ENCODE data around the gene POFUT2.

POFUT2 gene

DNA sequence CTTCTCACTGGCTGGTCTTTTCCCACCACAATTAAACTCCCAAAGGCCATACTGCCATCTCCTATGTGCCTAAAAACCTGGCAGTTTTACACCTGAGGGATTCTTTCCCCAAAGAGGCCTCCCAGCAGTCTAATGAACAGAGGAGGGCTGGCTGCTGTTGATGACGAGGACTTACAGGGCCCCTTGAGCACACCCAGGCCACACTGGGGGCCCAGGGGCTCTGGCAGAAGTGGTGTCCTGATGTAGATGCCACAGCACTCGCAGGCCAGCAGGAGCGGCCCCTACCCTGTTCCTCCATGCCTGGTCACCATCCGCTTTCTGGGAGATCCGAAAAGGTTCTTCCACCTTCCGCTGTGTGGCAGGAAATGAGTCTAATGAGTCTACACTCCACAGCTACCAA, 24.2 kb downstream of the POFUT2 start:
- no peak for DNase-seq (ENCODE audit: low spot score)

DNA sequence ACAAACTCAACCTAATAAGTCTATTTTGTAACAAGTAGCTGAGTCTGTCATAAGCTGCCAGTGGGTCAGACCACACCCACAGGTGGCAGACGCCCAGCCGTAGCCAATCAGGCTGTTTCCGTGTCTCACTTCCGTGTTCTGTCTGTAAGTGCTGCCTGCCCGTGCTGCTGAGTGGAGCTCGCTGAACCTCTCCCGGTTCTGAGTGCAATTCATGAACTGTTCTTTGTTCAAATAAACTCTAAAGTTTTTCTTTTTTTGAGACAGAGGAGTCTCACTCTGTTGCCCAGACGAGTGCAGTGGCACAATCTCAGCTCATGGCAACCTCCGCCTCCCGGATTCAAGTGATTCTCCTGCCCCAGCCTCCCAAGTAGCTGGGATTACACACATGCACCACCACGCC, 25.1 kb downstream of the POFUT2 start:
- no peak for DNase-seq (ENCODE audit: low spot score)

DNA sequence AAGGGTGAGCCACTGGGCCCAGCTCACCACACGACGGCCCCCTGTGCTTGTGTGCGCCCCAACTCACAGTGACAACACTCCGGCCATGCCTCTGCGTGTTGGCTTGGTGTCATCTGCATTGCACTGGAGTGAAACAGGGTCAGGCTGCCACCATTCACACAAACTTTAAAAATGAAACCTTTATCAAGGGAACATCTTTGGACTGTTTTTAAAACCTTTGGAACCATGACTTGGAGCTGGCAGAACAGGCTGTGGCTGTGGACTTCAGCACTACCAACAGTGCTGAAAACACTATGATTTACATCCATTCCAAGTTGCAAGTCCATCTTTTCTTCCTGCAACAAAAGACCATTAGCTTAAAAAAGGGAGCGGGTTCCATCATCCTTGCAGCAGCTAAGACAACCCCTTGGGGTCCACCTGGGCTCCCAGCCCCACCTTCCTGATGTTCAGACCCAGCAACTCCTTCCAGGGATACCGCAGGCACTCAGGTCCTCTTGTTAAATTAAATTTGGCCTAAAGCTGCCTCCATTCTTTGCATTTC, 25.6 kb downstream of the POFUT2 start:
- no peak for DNase-seq (ENCODE audit: low spot score)

DNA sequence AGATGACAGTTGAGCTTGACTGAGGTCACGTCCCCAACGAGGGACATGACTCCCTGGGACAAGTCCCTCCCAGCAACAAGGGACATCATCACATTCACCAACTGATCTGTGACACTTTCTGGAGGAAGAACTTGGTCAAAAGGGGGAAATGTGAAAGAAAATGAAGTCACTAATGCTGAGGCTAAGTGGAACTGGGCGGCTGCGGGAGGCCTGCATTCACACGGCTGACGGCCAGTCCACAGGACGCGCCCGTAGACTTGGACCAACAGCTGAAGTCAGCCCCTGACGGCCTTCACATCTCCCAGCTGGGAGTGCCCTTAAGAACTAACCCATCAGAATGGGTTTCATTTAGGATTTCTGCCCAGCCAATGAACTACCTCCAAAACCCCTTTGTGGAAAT, 26.6 kb downstream of the POFUT2 start:
- peak; percentile 50 for DNase-seq (ENCODE audit: low spot score)

GRCh38 chr21:45260191-45260825, 27.4 kb downstream of the POFUT2 start:
- peak; percentile 41 for DNase-seq (ENCODE audit: low spot score)

DNA sequence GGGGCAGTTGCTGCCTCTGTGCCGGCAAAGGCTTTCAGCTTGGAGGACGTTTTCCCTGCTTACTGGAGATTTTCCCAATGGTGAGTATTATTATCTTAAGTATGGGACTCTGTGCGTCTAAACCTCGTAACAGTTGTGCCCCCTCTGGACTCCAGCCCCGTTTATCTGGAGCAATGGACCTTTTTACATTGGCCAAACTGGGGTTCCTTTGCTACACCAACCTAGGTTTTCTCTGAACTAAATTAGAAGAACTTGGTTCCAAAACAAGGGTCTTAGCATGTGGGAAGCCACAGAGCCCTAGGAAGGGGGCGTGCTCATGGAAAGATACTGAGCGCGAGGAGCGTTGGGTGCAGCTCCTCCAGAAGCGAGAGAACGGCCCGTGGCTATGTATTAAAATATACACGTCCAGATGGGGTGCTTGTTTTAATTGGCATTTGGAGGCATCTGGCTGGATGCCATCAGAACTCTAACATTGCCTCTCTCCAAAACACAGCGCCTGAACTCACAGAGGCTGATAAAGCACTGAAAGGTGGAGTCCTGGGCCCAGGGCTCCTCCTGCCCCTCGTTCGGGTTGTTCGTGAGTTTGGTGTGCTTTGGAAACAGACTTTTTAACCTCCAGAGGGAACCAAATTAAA, 28.4 kb downstream of the POFUT2 start:
- DNase-seq (ENCODE audit: low spot score), result no peak

DNA sequence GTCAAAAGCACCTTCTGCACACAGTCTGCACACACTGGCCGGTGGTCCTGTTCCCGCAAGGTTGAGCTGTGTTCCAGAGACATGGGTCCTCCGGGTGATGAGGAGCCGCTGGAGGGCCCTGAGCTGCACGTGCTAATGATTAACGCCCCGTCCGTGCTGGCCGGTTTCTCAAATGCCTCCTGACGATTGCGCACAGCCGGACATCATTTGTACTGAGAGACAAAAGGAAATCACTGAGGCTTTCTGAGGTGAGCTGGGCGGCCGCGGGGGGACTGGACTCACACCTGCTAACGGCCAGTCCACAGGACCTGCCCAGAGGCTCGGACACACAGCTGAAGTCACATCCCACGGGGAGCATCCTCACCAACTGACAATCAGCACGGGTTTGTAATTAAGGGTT, 29.2 kb downstream of the POFUT2 start:
- DNase-seq (ENCODE audit: low spot score), result peak; percentile 55

DNA sequence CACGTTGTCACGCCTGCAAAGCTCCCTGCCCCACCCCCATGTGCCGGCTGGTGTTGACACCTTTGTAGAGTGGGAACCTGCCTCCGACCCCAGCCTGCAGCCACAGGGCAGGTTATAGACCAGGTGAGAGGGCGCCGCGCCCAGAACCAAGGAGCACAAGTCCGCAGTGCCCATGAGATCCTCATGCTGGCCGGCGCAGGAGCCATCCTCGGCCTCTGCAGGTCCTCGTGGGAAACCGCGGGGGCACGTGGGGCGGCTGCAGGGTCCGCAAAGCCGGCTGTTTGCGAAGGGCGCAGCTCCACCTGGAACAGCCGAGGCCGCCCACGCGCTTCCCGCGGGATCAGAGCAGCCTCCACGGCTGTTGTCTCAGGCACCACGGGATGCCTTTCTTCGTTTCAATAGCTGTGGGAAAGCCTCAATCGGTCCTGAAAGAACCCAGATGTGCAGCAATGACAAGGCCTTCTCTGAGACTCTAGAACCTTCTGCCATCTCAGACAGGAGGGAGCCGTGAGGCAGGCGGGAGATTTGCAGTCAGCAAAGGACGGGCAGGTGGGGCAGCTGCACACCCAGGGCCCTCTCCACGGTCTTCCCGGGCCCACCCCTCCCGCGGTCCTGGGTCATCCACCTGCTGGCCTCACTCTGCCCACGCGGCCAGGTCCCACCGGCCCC, 29.9 kb downstream of the POFUT2 start:
- peak; percentile 50 for DNase-seq (ENCODE audit: low spot score)

- DNase-seq (ENCODE audit: low spot score), result no peak
These were observed 30.6 kb downstream of the POFUT2 start for GRCh38 chr21:45256912-45257672.

DNA sequence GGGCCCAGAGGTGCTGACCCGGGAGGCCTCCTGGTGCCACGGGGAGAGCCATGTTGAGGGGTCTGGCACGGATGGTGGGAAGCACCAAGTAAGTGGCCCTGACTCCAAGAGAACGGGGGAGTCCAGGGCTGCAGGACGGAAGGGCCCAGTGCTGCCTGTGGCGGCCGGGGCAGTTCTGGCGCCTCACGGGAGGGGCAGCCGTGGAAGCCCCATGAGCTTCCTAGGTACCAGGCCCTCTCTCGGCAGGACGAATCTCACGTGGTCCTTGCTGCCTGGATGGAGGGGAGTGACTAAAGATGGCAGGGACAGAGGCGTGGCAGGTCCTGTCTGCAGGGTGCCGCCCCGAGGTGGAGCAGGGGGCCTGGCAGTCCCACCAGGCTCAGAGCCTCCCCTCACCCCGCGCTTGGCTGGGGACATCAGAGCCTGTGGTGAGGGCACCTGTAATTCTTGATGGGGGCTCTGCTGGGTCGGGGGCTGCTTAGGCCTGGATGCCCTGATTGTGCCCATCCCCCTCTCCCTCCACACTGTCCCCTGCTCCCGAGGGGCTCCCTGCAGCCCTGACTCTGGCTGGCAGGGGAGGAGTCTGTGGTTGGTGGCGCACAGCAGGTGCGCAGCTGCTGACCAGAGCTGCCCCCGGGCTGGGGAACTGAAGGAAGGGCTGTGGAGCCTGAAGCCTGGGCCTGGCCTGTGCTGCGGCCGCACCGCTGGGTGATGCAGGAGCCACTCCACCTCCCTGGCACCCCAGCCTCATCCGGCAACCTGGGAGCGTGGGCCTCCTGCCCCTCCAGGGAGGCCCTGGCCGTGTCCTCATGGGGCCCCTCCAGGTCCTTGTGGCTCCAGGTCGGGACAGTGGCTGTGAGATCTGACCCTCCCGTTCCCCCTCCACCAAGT, 31.4 kb downstream of the POFUT2 start:
- DNase-seq (ENCODE audit: low spot score), result no peak

GRCh38 chr21:45255381-45256020, 32.2 kb downstream of the POFUT2 start:
- no peak for DNase-seq (ENCODE audit: low spot score)

- DNase-seq (ENCODE audit: low spot score), result no peak
These were observed 33.2 kb downstream of the POFUT2 start for GRCh38 chr21:45254460-45254930.

- DNase-seq (ENCODE audit: low spot score), result no peak
These were observed 33.8 kb downstream of the POFUT2 start for GRCh38 chr21:45253633-45254459.

DNA sequence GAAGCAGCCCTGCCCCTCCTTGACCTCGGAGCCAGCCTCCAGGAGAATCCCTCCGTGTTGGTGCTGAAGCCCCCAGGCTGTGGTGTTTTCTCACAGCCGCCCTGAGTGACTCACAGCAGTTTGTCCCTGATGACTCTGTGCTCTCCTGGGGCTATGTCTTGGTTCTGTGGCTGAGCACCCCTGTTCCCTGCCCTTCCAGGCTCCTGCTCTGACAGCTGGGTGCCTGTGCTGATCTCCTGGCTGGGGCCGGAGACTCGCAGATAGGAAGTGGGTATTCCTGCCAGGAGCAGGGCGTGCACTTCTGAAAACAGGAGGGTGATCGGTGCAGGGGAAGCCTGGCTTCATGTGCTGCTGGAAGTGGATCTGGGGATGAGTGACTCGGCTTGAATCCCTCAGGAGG, 34.5 kb downstream of the POFUT2 start:
- DNase-seq (ENCODE audit: low spot score), result no peak

DNA sequence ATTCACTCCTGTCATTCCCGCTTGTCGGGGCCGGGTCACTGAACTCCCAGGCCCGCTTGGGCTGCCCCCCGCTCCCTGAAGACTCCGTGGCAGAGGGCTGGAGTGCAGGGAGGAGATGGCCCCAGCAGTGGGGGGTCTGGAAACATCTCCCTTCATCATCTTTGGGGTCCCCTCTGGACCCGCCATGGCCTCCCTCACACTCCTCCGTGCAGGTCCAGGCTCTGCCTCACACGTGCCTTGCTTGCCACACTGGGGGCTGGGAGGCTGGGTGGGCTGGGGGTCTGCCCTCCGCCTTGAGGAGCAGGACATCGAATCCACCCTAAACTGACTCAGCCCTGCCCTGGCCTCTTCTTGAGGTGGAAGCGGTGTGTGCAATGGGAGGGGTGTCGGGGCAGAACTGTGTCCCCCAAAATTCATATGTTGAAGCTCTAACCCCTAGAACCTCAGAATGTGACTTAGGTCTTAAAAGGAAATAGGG, 35.2 kb downstream of the POFUT2 start:
- DNase-seq (ENCODE audit: low spot score), result no peak

DNA sequence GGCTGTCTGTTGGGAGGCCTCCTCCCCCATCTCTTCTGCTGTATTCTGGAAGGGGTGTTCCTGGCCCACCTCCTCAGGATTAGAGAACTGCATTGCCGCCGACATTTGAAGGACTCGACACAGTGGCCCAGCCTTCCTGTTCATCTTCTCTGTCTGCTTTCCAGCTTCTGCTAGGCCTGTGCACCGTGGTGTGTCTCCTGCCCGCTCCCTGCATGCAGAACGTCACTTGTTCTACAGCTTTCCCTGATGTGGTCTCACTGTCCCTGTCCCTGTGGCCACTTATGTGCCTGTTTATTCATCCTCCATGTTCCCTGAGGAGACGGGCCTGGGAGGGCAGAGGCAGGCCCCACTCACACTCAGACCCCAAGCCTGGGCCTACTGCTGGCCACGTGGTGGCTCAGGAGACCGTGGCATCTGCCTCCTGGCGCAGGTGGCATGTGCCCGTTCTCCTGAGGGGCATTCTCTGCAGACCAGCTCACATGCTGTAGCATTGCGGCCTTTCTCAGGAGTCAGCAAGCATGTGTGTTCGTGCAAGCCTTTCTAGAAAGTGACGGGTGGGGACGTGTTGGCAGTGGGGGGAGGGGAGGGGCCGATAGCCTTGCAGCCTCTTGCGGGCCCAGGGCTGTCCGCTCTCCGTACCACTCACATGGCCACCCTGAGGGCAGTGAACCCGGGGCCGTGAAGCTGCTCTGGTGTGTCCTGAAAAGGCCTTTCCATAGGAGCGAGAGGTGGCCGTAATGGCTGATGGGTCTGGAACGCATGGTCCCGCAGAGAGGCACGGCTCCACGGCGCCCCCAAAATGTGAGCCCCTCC, 35.9 kb downstream of the POFUT2 start:
- no peak for DNase-seq (ENCODE audit: low spot score)

DNA sequence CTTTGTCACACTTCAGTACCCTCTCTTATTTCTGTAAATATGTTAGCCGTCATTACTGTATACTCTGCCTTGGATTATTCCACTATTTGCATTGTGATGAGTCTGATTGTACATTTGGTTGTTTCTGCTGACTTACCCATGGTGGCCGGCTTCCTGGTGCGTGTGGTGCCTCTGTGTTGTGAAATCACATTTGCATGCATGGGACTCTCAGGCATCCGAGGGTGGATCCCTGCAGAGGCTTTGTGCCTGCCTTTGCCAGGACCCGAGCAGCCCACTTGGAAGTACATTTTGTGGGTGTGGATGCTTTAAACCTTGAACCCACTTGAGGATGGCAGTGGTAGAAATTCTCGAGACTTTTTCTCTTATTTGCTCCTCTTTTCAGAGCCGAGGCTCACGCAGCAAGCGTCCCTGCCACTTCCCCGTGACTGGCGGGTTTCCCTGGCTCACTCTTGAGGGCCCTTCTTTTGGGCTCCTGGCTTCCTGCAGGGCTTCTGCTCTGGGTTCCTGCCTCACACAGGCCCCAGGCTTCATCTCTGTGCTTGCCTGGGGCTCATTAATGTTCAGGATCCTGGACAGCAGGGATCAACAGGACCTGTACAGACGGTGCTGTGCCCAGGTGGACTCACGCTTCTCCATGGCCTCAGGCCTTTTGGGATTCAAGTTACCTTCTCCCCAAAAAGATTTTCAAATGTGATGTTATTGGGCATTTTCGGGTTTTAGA, 36.6 kb downstream of the POFUT2 start:
- no peak for DNase-seq (ENCODE audit: low spot score)

DNA sequence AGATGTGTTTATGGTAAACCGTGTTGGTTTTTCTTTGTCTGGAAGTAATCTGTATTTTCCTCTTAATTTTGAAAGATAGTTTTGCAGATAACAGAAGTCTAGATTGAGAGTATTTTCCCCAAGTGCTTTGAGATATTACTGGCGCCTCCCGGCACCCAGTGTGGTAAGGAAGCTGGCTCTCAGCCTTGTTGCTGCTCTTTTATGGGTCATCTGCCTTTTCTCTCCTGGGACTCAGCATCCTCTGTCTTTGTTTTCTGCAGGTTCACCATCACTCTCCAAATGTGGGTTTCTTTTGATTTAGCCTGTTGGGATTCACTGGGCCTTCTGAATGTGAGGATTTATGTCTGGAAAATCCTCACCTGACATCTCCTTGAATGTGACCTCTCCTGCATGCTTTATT, 37.4 kb downstream of the POFUT2 start:
- no peak for DNase-seq (ENCODE audit: low spot score)

Measured in left forelimb (tissue), 1 donor.